Measurements from ENCODE around the gene OSR1. TPM values are rescaled to one million over a fixed set of nuclear protein-coding genes. Genes with fewer than 3 reads are reported as not detected.

OSR1 gene
- total RNA-seq, 1 experiment from 2014 or later: 0.84 TPM

- Histone ChIP-seq H3K27ac (ENCODE audit: low read depth, low read length, poor library complexity, severe bottlenecking) (no peak overlapping the region), H3K9me3 (ENCODE audit: low read depth, low read length, poor library complexity, severe bottlenecking) (no peaks in the 10 kb centered on the region), H3K4me1 (ENCODE audit: insufficient read depth, low read length, poor library complexity, severe bottlenecking) (no peaks in the 10 kb centered on the region), H3K27me3 (replicated peaks; ENCODE audit: insufficient read depth, low read depth, low read length, poor library complexity) (peaks cover 3% of the 10 kb centered on the region), H3K36me3 (ENCODE audit: insufficient read depth, low read length, poor library complexity, severe bottlenecking) (no peaks in the 10 kb centered on the region), H3K4me3 (ENCODE audit: low read depth, low read length, poor library complexity, severe bottlenecking) (no peak overlapping the region)
- no TSS peak for BruUV-seq (replicated peaks)
- DNase-seq (ENCODE audit: low spot score): no peak
- TF ChIP-seq EZH2 (IDR thresholded peaks at IDR 0.05; ENCODE audit: borderline replicate concordance, low read depth, low read length, poor library complexity, severe bottlenecking) (no peak), CTCF (conservative IDR thresholded peaks at IDR 0.05; ENCODE audit: low read depth, low read length) (no peak)
- ChIA-PET POLR2A (ENCODE audit: low non-redundant PET) (interaction anchor here (0.6 kb wide), 1 partner anchor 74 kb away, joined by 3 read pairs; no protein-coding TSS in a partner anchor), CTCF (no interaction called here)
- intact Hi-C loops (cut with micrococcal nuclease; ENCODE audit: unreplicated experiment): no loop called here
Observed at GRCh38 chr2:19327496-19327895, 30.9 kb downstream of the OSR1 start.

GRCh38 chr2:19321946-19322345, 36.5 kb downstream of the OSR1 start:
- Histone ChIP-seq H3K4me3 (ENCODE audit: low read depth, low read length, poor library complexity, severe bottlenecking) (no peak overlapping the region), H3K27ac (ENCODE audit: low read depth, low read length, poor library complexity, severe bottlenecking) (no peak overlapping the region), H3K4me1 (ENCODE audit: insufficient read depth, low read length, poor library complexity, severe bottlenecking) (no peaks in the 10 kb centered on the region), H3K27me3 (replicated peaks; ENCODE audit: insufficient read depth, low read depth, low read length, poor library complexity) (no peaks in the 10 kb centered on the region), H3K36me3 (ENCODE audit: insufficient read depth, low read length, poor library complexity, severe bottlenecking) (no peaks in the 10 kb centered on the region), H3K9me3 (ENCODE audit: low read depth, low read length, poor library complexity, severe bottlenecking) (no peaks in the 10 kb centered on the region)
- BruUV-seq (replicated peaks): no TSS peak
- no peak for TF ChIP-seq EZH2 (IDR thresholded peaks at IDR 0.05; ENCODE audit: borderline replicate concordance, low read depth, low read length, poor library complexity, severe bottlenecking)
- no peak for TF ChIP-seq CTCF (conservative IDR thresholded peaks at IDR 0.05; ENCODE audit: low read depth, low read length)
- ChIA-PET CTCF (no interaction called here), POLR2A (ENCODE audit: low non-redundant PET) (no interaction called here)
- intact Hi-C loops (cut with micrococcal nuclease; ENCODE audit: unreplicated experiment): no loop called here
- no peak for DNase-seq (ENCODE audit: low spot score)

DNA sequence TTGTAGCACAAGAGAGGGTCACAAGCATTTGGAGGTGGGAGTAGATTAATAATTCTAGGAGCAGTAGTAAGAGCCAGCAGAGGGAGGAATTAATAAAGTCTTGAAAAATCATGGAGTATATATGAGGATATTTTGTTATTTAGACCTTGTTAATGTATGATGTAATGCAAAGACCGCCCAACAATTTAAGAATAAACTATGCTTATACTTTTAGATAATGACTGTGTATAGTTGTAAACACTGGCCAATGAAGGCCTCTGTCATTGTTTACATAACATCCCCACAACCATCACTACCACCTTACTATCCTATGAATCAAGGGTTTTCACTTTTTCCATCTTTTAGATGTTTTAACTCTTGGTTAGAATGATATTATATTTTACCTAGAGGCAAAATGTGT, 37.6 kb downstream of the OSR1 start:
- CTCF ChIA-PET: no interaction called here

More for the DNA sequence above, 37.6 kb downstream of the OSR1 start:
- TF ChIP-seq CTCF (conservative IDR thresholded peaks at IDR 0.05; ENCODE audit: low read depth, low read length): no peak
- no peak for TF ChIP-seq EZH2 (IDR thresholded peaks at IDR 0.05; ENCODE audit: borderline replicate concordance, low read depth, low read length, poor library complexity, severe bottlenecking)
- Histone ChIP-seq H3K4me3 (ENCODE audit: low read depth, low read length, poor library complexity, severe bottlenecking) (no peak overlapping the region), H3K36me3 (ENCODE audit: insufficient read depth, low read length, poor library complexity, severe bottlenecking) (no peaks in the 10 kb centered on the region), H3K27ac (ENCODE audit: low read depth, low read length, poor library complexity, severe bottlenecking) (no peak overlapping the region), H3K4me1 (ENCODE audit: insufficient read depth, low read length, poor library complexity, severe bottlenecking) (no peaks in the 10 kb centered on the region), H3K9me3 (ENCODE audit: low read depth, low read length, poor library complexity, severe bottlenecking) (no peaks in the 10 kb centered on the region), H3K27me3 (replicated peaks; ENCODE audit: insufficient read depth, low read depth, low read length, poor library complexity) (no peaks in the 10 kb centered on the region)
- POLR2A ChIA-PET (ENCODE audit: low non-redundant PET): no interaction called here
- BruUV-seq (replicated peaks): no TSS peak
- intact Hi-C loops (cut with micrococcal nuclease; ENCODE audit: unreplicated experiment): no loop called here
- no peak for DNase-seq (ENCODE audit: low spot score)

All from A673 (cell line).